ENCODE data around the gene MYT1.

Gene MYT1

GRCh38 chr20:64205611-64206026, 41.4 kb downstream of the MYT1 start:
- no peak for TF ChIP-seq TAF1 (IDR thresholded peaks at IDR 0.05; ENCODE audit: borderline replicate concordance, low read depth, low read length)
- TF ChIP-seq POLR2AphosphoS5 (IDR thresholded peaks at IDR 0.05; ENCODE audit: low read depth, low read length), result no peak
- TF ChIP-seq POLR2A (IDR thresholded peaks at IDR 0.05; ENCODE audit: low read depth, low read length), result no peak
- DNase-seq (ENCODE audit: insufficient read length), result no peak
- no peak for FAIRE-seq

- no peak for TF ChIP-seq POLR2AphosphoS5 (IDR thresholded peaks at IDR 0.05; ENCODE audit: low read depth, low read length)
- TF ChIP-seq TAF1 (IDR thresholded peaks at IDR 0.05; ENCODE audit: borderline replicate concordance, low read depth, low read length), result no peak
- no peak for TF ChIP-seq POLR2A (IDR thresholded peaks at IDR 0.05; ENCODE audit: low read depth, low read length)
- no peak for FAIRE-seq
- DNase-seq (ENCODE audit: insufficient read length), result no peak
Observed at GRCh38 chr20:64206614-64207013, 42.4 kb downstream of the MYT1 start.

- FAIRE-seq, result no peak
- no peak for DNase-seq (ENCODE audit: insufficient read length)
Observed at GRCh38 chr20:64207641-64208590, 43.7 kb downstream of the MYT1 start.

DNA sequence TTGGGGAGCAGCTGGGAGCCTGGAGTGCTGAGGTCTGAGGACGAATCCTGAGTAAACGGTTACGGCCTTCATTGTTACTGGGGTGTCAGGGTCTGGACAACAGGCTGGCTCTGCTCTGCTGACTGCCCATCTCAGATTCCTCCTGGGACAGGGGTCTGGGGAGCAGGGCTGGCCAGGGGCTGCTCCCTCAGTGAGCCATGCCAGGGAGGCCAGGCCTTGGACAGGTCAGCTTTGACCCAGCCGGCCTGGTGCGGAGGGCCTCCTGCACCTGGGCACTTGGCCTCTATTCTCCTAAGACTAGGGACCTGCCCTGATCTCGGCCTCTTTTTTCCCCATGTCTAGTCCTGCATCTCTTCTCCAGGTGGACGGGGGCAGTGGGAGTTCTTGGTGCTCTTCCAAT, 44.9 kb downstream of the MYT1 start:
- no peak for DNase-seq (ENCODE audit: insufficient read length)
- no peak for FAIRE-seq
- no peak for TF ChIP-seq TAF1 (IDR thresholded peaks at IDR 0.05; ENCODE audit: borderline replicate concordance, low read depth, low read length)
- TF ChIP-seq POLR2A (IDR thresholded peaks at IDR 0.05; ENCODE audit: low read depth, low read length), result no peak
- no peak for TF ChIP-seq POLR2AphosphoS5 (IDR thresholded peaks at IDR 0.05; ENCODE audit: low read depth, low read length)

More at GRCh38 chr20:64207641-64208590, 43.7 kb downstream of the MYT1 start:
- TF ChIP-seq TAF1 (IDR thresholded peaks at IDR 0.05; ENCODE audit: borderline replicate concordance, low read depth, low read length) (no peak), POLR2AphosphoS5 (IDR thresholded peaks at IDR 0.05; ENCODE audit: low read depth, low read length) (no peak), POLR2A (IDR thresholded peaks at IDR 0.05; ENCODE audit: low read depth, low read length) (no peak)

GRCh38 chr20:64210656-64211369, 46.6 kb downstream of the MYT1 start:
- TF ChIP-seq POLR2A (IDR thresholded peaks at IDR 0.05; ENCODE audit: low read depth, low read length) (no peak), POLR2AphosphoS5 (IDR thresholded peaks at IDR 0.05; ENCODE audit: low read depth, low read length) (no peak), TAF1 (IDR thresholded peaks at IDR 0.05; ENCODE audit: borderline replicate concordance, low read depth, low read length) (no peak)
- no peak for DNase-seq (ENCODE audit: insufficient read length)
- FAIRE-seq, result no peak

DNA sequence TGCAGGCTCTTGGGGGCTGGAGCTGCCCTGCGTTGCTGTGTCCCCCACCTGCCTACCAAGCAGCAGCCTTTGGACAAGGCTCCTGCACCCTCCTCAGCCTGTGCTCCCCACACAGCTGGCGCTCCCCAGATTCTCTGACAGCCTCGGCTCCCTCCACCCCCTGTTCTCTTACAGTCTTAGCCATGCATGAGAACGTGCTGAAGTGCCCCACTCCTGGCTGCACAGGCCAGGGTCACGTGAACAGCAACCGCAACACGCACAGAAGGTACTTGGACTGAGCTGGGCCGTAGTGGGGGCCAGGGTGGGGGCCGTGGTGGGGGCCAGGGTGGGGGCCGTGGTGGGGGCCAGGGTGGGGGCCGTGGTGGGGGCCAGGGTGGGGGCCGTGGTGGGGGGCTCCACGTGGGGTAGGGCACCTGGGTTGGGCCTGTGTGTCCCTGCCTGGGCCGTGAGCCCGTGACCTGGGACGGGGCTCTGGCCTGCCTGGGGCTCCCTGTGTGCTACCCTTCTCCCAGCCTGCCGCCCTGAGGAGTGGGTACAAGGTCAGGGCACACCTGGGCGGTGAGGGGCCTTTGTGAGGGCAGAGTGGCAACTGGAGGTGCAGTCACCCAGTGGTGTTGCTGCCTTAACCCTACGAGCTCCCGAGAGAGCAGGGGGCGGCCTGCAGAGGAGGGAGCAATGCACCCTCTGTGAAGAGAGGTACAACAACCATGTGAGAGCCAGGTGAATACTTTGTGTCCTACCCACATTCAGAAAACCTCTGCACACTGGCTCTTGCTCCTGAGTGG, 47.8 kb downstream of the MYT1 start:
- DNase-seq (ENCODE audit: insufficient read length) (no peak), FAIRE-seq (no peak)
- no peak for TF ChIP-seq POLR2A (IDR thresholded peaks at IDR 0.05; ENCODE audit: low read depth, low read length)
- TF ChIP-seq POLR2AphosphoS5 (IDR thresholded peaks at IDR 0.05; ENCODE audit: low read depth, low read length), result no peak
- TF ChIP-seq TAF1 (IDR thresholded peaks at IDR 0.05; ENCODE audit: borderline replicate concordance, low read depth, low read length), result no peak

DNA sequence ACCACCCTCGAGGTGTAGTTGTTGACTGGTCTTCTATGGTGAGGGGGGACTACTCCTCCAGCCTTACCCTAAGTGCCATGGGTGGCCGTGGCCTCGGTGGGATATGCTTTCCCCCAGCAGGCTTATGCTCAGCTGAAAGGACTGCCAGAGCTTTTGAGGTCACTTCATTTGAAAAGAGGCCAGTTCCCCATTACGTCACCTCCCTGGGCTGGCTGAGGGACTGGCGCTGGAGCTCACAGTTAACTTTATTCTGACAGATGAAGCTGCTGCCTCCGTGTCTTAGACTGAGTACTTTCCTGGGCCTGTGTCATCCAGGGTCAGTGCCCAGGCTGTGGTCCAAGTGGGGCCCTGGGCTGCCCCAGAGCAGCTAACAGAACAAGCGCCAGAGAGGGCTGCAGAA, 48.5 kb downstream of the MYT1 start:
- FAIRE-seq, result no peak
- TF ChIP-seq TAF1 (IDR thresholded peaks at IDR 0.05; ENCODE audit: borderline replicate concordance, low read depth, low read length), result no peak
- TF ChIP-seq POLR2AphosphoS5 (IDR thresholded peaks at IDR 0.05; ENCODE audit: low read depth, low read length), result no peak
- TF ChIP-seq POLR2A (IDR thresholded peaks at IDR 0.05; ENCODE audit: low read depth, low read length), result no peak
- DNase-seq (ENCODE audit: insufficient read length), result no peak

- FAIRE-seq (no peak), DNase-seq (ENCODE audit: insufficient read length) (no peak)
- TF ChIP-seq POLR2AphosphoS5 (IDR thresholded peaks at IDR 0.05; ENCODE audit: low read depth, low read length) (no peak), TAF1 (IDR thresholded peaks at IDR 0.05; ENCODE audit: borderline replicate concordance, low read depth, low read length) (no peak), POLR2A (IDR thresholded peaks at IDR 0.05; ENCODE audit: low read depth, low read length) (no peak)
Observed at GRCh38 chr20:64214113-64214512, 49.9 kb downstream of the MYT1 start.

DNA sequence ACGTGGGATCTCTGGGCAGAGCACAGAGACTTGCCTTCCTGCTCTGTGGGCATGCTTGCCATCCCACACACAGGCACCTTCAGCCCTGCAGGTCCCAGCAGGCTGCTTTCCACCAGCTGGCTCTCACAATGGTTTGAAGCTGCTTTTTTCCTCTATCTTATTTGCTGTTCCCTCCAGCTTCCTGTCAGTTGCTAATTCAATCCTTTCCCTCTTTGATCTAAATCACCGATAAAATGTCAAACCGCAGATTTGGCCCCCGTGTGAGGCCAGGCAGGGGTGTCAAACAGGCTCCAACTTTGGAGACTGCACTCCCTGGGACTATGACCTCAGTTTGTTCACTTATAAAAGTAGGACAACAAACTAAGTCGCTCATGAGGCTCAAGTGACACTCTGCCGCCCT, 50.7 kb downstream of the MYT1 start:
- TF ChIP-seq POLR2A (IDR thresholded peaks at IDR 0.05; ENCODE audit: low read depth, low read length) (no peak), TAF1 (IDR thresholded peaks at IDR 0.05; ENCODE audit: borderline replicate concordance, low read depth, low read length) (no peak), POLR2AphosphoS5 (IDR thresholded peaks at IDR 0.05; ENCODE audit: low read depth, low read length) (no peak)

GRCh38 chr20:64216036-64216435, 51.8 kb downstream of the MYT1 start:
- DNase-seq (ENCODE audit: insufficient read length) (no peak), FAIRE-seq (no peak)
- TF ChIP-seq POLR2AphosphoS5 (IDR thresholded peaks at IDR 0.05; ENCODE audit: low read depth, low read length) (no peak), TAF1 (IDR thresholded peaks at IDR 0.05; ENCODE audit: borderline replicate concordance, low read depth, low read length) (no peak)

More for the DNA sequence above, 50.7 kb downstream of the MYT1 start:
- DNase-seq (ENCODE audit: insufficient read length), result no peak
- no peak for FAIRE-seq

- FAIRE-seq (no peak), DNase-seq (ENCODE audit: insufficient read length) (no peak)
Observed at GRCh38 chr20:64216910-64217309, 52.7 kb downstream of the MYT1 start.

More at GRCh38 chr20:64216910-64217309, 52.7 kb downstream of the MYT1 start:
- TF ChIP-seq TAF1 (IDR thresholded peaks at IDR 0.05; ENCODE audit: borderline replicate concordance, low read depth, low read length) (no peak), POLR2A (IDR thresholded peaks at IDR 0.05; ENCODE audit: low read depth, low read length) (no peak), POLR2AphosphoS5 (IDR thresholded peaks at IDR 0.05; ENCODE audit: low read depth, low read length) (no peak)
